GM19043 (cell line): ENCODE data around the gene AGO3.

Experiments used
- ATAC-seq: cut with Tn5 transposase; IDR thresholded peaks from one replicate; pipeline ENCODE4 v1.9.1; 2021; ENCODE audit warnings: low read depth; ENCODE audit not compliant: unreplicated experiment

AGO3 gene

GRCh38 chr1:36093226-36093625 is 162.3 kb downstream of the AGO3 start:
- ATAC-seq, result no peak

- ATAC-seq, result no peak
Measured at GRCh38 chr1:36093929-36094328, 163.0 kb downstream of the AGO3 start.

DNA sequence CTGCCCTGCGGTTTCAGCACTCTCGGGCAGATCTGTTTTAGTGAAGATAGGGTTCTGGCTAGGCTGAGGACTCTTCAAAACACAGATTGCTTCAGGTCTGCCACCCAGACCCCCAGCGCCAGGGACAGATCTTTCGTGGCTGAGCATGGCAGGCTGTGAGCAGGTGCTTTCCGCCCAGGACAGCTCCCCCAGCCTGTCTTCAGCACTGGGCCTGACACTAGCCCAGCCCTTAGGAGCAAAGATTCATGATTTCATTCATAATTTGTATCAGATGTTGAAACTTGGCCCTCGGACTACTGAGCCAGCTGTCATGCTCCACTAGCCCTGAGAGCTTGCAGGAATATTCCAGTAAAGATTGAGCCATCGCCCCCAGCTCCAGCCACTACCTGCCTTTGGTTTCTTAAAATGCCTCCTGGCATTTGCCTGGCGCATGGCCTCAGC is 163.7 kb downstream of the AGO3 start:
- ATAC-seq, result no peak

- ATAC-seq, result no peak
Measured at GRCh38 chr1:36095760-36096405, 165.0 kb downstream of the AGO3 start.

GRCh38 chr1:36096500-36097432 is 165.9 kb downstream of the AGO3 start:
- no peak for ATAC-seq

DNA sequence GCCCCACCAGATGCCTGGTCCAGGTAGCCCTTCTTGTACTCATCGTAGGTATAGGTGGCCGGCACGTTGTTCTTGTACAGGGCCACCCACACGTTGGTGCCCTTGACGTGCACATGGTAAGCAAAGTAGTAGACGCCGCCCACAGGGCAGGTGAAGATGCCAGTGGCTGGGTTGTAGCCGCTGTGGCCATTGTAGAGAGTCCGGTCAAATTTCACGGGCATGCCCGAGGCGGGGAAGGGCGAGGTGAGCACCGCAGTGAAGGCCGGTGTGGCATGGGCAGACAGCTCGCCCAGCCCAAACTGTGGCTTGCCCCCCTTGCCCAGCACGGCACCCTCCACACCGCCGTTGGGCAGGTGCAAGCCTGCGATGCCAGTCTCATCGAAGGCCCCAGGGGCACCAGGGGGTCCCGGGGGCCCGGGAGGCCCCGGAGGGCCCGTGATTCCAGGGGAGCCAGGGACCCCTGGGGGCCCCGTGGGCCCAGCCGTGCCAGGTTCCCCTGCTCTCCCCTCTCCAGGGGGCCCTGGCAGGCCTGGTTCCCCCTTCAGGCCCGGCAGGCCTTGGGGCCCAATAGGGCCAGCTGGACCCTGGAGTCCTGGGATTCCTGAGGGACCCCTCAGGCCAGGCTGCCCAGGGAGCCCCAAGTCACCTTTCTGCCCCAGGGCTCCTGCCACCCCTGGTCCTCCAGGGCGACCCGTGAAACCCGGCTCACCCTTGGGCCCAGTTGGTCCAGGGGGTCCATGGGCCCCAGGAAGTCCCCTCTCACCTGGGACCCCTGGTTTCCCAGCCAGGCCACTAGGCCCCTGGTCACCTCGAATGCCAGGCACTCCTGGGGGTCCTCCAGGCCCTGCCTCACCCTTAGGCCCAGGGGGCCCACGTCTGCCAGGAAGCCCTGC is 167.0 kb downstream of the AGO3 start:
- no peak for ATAC-seq

GRCh38 chr1:36098650-36099365 is 167.9 kb downstream of the AGO3 start:
- ATAC-seq, result no peak

DNA sequence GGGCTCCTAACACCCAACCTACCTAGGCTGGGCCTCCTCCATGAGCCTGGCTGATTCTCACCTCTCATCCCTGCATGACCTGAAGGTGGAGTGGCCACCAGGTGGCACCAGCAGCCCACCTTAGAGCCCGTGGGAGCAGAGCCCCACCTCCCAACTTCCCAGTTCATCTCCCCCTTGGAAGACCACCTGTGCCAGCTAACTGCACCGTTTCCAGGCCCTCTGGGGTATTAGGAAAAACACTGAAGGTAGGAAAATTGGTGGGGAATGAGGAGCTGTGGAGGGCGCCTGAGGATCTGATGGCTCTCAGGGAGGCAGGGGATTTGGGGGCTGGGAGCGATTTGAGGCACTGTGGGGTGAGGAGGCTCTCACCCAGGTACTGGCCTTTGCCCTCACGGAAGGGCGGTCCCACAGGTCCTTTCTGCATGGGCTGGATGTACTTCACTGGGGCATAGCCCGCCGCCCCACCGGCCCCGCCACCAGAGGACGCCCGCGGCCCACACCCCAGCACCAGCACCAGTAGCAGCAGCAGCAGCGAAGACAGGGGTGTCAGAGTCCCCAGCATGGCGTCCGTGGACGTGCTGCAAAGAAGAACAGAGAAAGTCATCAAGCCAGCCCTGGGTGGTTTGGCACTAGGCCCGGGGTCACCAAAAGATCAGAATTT is 168.9 kb downstream of the AGO3 start:
- no peak for ATAC-seq

DNA sequence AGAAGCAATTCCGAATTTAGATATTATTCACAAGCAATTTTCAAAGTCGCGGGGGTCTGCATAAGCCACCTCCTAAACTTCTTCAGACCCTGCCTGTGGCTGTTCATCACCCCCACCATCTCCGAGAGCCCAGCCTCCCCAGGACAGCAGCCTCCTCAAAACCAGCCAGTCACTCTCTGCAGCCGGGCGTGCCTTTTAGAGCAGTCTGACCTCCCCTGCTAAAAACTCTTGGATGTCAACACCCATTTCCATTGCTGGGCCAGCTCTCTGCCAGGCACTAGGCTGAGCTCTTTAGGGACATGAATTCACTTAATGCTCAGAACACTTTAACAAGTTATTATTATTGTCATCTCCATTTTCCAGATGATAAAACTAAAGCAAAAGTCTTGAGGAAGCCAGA is 169.5 kb downstream of the AGO3 start:
- ATAC-seq, result no peak

DNA sequence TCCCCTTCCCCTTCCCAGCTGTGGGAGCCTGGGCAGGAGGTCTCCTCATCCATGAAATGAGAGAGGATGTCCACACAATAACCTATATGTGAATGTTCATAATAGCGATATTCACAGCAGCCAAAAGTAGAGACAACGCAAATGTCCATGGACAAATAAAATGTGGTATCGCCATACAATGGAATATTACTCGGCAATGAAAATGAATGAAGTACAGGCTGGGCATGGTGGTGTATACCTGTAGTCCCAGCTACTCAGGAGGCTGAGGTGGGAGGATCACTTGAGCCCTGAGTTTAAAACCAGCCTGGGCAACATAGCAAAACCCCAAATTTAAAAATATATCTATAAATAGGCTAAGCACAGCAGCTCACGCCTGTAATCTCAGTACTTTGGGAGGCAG is 170.6 kb downstream of the AGO3 start:
- no peak for ATAC-seq

- ATAC-seq, result no peak
Measured at GRCh38 chr1:36106269-36106668, 175.4 kb downstream of the AGO3 start.

GRCh38 chr1:36107394-36107793 is 176.5 kb downstream of the AGO3 start:
- no peak for ATAC-seq

GRCh38 chr1:36108314-36108713 is 177.4 kb downstream of the AGO3 start:
- no peak for ATAC-seq

DNA sequence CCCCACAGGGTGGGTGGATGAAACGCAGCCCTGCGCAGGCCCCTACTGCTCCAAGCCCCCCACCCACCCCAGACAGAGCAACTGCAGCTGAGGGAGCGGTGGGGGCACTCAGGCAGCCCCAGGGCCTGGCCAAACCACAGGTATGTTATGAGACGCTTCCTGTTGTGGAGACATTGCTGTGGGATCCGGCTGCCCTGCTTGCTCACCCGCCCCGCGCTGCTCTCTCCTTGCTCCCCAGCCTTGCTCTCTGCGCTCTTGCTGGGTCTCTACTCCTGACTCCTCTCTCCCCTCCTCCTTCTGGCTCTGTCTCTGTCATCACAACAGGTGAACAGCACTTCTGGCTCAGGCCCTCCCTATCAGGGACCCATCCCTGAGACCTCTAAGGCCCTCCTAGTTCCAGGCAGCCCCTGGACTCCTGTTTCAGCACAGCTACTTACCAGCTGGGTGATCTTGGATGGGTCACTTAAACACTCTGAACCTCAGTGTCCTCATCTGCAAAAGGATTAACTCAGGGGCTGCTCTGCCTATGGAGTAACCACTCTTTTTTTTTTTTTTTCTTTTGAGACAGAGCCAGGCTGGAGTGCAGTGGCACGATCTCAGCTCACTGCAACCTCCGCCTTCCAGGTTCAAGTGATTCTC is 178.3 kb downstream of the AGO3 start:
- no peak for ATAC-seq

DNA sequence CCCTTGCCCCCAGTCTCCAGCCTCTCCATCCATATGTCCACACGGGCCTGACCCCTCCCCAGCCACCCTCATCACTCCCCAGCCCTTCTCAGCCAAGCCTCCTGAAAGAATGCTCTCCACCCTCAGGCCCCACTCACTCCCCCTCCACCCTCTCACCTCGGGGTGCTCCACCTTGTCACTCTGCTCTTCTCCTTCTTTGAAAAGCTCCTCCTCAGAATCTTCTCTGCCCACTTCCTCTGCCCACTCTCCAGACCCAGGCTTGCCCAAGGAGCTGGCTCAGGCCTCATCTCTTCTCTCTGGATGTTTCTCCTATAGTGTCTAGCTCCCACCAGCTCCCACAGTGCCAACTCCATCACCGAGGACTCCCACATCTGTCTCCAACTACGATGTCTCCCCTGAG is 180.2 kb downstream of the AGO3 start:
- no peak for ATAC-seq

DNA sequence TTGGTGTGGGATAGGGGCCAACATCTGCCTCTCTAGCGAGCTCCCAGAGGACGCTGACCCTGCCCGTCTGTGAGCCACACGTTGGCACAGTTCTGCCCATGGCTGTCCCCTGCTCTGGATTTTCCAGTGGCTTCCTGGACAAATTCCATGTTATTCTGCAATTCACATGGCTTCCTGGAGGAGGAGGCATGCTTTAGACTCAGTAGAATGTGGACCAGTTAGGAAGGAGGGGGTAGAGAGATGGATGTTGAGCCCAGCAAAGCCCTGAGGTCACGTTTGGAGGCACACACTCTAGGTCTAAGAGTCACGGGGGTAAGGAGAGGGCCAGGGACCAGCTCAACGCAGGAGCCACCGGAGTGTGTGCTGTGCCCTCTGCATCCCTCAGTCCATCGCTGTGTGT is 181.9 kb downstream of the AGO3 start:
- no peak for ATAC-seq

- no peak for ATAC-seq
Measured at GRCh38 chr1:36114371-36114770, 183.5 kb downstream of the AGO3 start.

- no peak for ATAC-seq
Measured at GRCh38 chr1:36115200-36115669, 184.3 kb downstream of the AGO3 start.

DNA sequence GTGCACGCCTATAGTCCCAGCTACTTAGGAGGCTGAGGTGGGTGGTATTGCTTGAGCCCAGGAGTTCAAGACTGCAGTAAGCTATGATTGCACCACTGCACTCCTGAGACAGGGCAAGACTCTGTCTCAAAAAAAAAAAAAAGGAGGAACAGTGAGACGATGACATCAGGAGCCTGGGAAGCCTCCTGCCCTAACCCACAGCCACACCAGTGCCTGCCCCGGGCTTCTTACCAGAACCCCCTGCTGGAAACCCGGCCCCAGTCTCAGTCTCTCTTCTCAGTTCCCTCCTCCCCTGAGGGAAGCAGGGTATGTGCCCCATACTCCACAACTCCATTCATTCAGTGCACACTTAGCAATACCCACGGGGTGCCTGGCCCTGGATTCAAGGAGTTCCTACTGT is 185.0 kb downstream of the AGO3 start:
- ATAC-seq, result no peak
